Measurements from ENCODE around the gene E2F4. TPM values are rescaled to one million over a fixed set of nuclear protein-coding genes. Genes with fewer than 3 reads are reported as not detected.
A peak's percentile ranks its signal among the peaks of the same experiment; 100 is the strongest.

E2F4 gene
- total and polyA plus RNA-seq, 9 of the 15 experiments (the other 6 are each of a cell fraction or from before 2014, with no cell fraction given): 9.7 to 139 (median 106) TPM

DNA sequence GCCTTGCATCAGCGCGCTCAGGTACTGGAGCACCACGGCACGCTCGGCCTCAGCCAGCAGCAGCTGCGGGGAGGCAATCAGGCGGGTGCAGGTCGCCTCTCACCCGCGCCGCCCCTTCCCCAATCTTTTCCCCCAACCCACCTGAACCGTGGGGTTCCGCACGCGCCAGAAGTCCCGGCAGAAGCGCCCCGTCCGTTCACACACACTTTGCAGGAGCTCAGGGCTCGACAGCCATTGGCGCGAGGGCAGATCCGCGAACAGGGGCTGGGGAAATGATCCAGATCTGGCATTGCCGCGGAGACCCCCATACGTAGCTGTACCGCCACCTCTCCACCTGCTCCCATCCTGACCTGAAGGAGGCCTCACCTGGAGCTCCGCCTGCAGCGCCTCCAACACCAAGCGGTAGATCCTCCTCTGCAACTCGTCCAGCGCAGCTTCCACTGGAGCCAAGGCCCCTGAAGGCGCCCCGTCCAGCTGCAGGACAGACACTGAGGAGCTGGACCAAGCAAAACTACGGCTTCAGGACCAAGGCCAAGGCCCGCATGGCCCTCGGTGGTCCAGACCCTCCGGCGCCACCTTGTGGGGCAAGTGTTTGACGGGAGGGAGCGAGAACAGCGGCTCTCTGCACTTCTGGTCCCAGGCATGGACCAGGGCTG, 6.8 kb upstream of the E2F4 start (continued):
- no peak for TF ChIP-seq ILF3 (IDR thresholded peaks at IDR 0.05; ENCODE audit: borderline replicate concordance)
- 0 out of 2 replicates have a peak, but pooled peaks have one; percentile 19 for TF ChIP-seq ZNF644 (tag; IDR thresholded peaks at IDR 0.05; ENCODE audit: low read depth)
- no peak for TF ChIP-seq TCFL5 (CRISPR knock-in tag; conservative IDR thresholded peaks at IDR 0.05)
- peak; percentile 38; the same call in 1 of the 2 replicates for TF ChIP-seq L3MBTL2 (IDR thresholded peaks at IDR 0.05)
- TF ChIP-seq HDAC2 (IDR thresholded peaks at IDR 0.05): peak; percentile 68; the same call in 1 of the 2 replicates
- TF ChIP-seq BRCA1 (IDR thresholded peaks at IDR 0.05): no peak
- TF ChIP-seq BRCA1 (CRISPR knock-in tag; IDR thresholded peaks at IDR 0.05): no peak
- no peak for TF ChIP-seq KAT8 (IDR thresholded peaks at IDR 0.05; ENCODE audit: low read depth)
- TF ChIP-seq, protein P1, sequence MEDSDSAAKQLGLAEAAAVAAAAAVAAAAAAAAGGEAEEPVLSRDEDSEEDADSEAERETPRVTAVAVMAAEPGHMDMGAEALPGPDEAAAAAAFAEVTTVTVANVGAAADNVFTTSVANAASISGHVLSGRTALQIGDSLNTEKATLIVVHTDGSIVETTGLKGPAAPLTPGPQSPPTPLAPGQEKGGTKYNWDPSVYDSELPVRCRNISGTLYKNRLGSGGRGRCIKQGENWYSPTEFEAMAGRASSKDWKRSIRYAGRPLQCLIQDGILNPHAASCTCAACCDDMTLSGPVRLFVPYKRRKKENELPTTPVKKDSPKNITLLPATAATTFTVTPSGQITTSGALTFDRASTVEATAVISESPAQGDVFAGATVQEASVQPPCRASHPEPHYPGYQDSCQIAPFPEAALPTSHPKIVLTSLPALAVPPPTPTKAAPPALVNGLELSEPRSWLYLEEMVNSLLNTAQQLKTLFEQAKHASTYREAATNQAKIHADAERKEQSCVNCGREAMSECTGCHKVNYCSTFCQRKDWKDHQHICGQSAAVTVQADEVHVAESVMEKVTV (CRISPR knock-in tag; IDR thresholded peaks at IDR 0.05): peak; percentile 70
- TF ChIP-seq ZFP1 (CRISPR knock-in tag; IDR thresholded peaks at IDR 0.05): no peak
- no peak for TF ChIP-seq ZNF134 (CRISPR knock-in tag; conservative IDR thresholded peaks at IDR 0.05)
- TF ChIP-seq, protein P2, sequence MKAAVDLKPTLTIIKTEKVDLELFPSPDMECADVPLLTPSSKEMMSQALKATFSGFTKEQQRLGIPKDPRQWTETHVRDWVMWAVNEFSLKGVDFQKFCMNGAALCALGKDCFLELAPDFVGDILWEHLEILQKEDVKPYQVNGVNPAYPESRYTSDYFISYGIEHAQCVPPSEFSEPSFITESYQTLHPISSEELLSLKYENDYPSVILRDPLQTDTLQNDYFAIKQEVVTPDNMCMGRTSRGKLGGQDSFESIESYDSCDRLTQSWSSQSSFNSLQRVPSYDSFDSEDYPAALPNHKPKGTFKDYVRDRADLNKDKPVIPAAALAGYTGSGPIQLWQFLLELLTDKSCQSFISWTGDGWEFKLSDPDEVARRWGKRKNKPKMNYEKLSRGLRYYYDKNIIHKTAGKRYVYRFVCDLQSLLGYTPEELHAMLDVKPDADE (conservative IDR thresholded peaks at IDR 0.05; ENCODE audit: control insufficient read depth, low read depth, low read length): peak; percentile 58; the same call in 1 of the 2 replicates
- no peak for TF ChIP-seq POLR3G (IDR thresholded peaks at IDR 0.05; ENCODE audit: extremely low read depth, insufficient read length, insufficient replicate concordance)
- peak; percentile 97 for TF ChIP-seq ARID2 (IDR thresholded peaks at IDR 0.05)
- TF ChIP-seq DPF2 (IDR thresholded peaks at IDR 0.05): peak; percentile 29; the same call in 1 of the 2 replicates
- TF ChIP-seq CREM (IDR thresholded peaks at IDR 0.05; ENCODE audit: low read depth): peak; percentile 73
- no peak for TF ChIP-seq FOS (IDR thresholded peaks at IDR 0.05; ENCODE audit: extremely low read depth, insufficient read length)
- no peak for TF ChIP-seq MED1 (CRISPR knock-in tag; IDR thresholded peaks at IDR 0.05; ENCODE audit: borderline replicate concordance)
- peak; percentile 30; the same call in 1 of the 2 replicates for TF ChIP-seq NFIC (IDR thresholded peaks at IDR 0.05)
- no peak for TF ChIP-seq ZNF551 (CRISPR knock-in tag; IDR thresholded peaks at IDR 0.05)
- no peak for TF ChIP-seq PTTG1 (tag; IDR thresholded peaks at IDR 0.05; ENCODE audit: low read depth)
- TF ChIP-seq SREBF2 (CRISPR knock-in tag; IDR thresholded peaks at IDR 0.05): no peak
- TF ChIP-seq, protein P3, sequence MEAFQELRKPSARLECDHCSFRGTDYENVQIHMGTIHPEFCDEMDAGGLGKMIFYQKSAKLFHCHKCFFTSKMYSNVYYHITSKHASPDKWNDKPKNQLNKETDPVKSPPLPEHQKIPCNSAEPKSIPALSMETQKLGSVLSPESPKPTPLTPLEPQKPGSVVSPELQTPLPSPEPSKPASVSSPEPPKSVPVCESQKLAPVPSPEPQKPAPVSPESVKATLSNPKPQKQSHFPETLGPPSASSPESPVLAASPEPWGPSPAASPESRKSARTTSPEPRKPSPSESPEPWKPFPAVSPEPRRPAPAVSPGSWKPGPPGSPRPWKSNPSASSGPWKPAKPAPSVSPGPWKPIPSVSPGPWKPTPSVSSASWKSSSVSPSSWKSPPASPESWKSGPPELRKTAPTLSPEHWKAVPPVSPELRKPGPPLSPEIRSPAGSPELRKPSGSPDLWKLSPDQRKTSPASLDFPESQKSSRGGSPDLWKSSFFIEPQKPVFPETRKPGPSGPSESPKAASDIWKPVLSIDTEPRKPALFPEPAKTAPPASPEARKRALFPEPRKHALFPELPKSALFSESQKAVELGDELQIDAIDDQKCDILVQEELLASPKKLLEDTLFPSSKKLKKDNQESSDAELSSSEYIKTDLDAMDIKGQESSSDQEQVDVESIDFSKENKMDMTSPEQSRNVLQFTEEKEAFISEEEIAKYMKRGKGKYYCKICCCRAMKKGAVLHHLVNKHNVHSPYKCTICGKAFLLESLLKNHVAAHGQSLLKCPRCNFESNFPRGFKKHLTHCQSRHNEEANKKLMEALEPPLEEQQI (IDR thresholded peaks at IDR 0.05): no peak; the same call in 1 of the 2 replicates
- no peak for TF ChIP-seq MCM7 (IDR thresholded peaks at IDR 0.05)
